HUES64 (cell line): Measurements from ENCODE around the gene SFXN2.

Experiments
- H3K27ac ChIP-seq: 2 replicates; pipeline ENCODE4 v1.7.0; 2013; ENCODE audit warnings: low read depth, low read length, inconsistent platforms
- H3K27me3 ChIP-seq: 2 replicates; pipeline ENCODE4 v1.6.1; 2013; ENCODE audit warnings: mild to moderate bottlenecking, low read length; ENCODE audit not compliant: insufficient read depth
- H3K36me3 ChIP-seq: 2 replicates; pipeline ENCODE4 v1.6.1; 2013; ENCODE audit warnings: mild to moderate bottlenecking, low read length; ENCODE audit not compliant: insufficient read depth
- H3K4me1 ChIP-seq: 2 replicates; pipeline ENCODE4 v1.6.1; 2013; ENCODE audit warnings: mild to moderate bottlenecking, low read length, moderate library complexity; ENCODE audit not compliant: insufficient read depth
- H3K4me3 ChIP-seq: 2 replicates; pipeline ENCODE4 v1.5.1; 2013; ENCODE audit warnings: mild to moderate bottlenecking, low read length, moderate library complexity
- H3K9ac ChIP-seq: 2 replicates; pipeline ENCODE4 v1.6.1; 2013; ENCODE audit warnings: mild to moderate bottlenecking, low read depth, low read length
- H3K9me3 ChIP-seq: 2 replicates; pipeline ENCODE4 v1.6.1; 2013; ENCODE audit warnings: low read depth, low read length; ENCODE audit not compliant: insufficient read depth
- WGBS: fragments of 150-250, 120-280 bp; methylation state at CpG from one replicate; pipeline ENCODE4 v1.1.7; 2013; ENCODE audit warnings: missing lambda C conversion rate; 5-methylcytosine and 5-hydroxymethylcytosine counted together

SFXN2 gene

GRCh38 chr10:102781921-102782557 lies 67.6 kb downstream of the SFXN2 start:
- Histone ChIP-seq H3K27ac (no peak overlapping the region), H3K36me3 (no peaks in the 10 kb centered on the region), H3K9ac (no peak overlapping the region), H3K4me3 (no peak overlapping the region), H3K4me1 (peaks cover 46% of the 10 kb centered on the region), H3K9me3 (no peaks in the 10 kb centered on the region), H3K27me3 (no peaks in the 10 kb centered on the region)
- over 99% methylated on average over 5 of the region's 6 CpGs for WGBS

GRCh38 chr10:102782673-102783551 lies 68.5 kb downstream of the SFXN2 start:
- no peaks in the 10 kb centered on the region for H3K27me3 ChIP-seq
- H3K4me3 ChIP-seq: no peak overlapping the region
- H3K36me3 ChIP-seq: no peaks in the 10 kb centered on the region
- peaks cover 38% of the 10 kb centered on the region for H3K4me1 ChIP-seq
- H3K9ac ChIP-seq: no peak overlapping the region
- no peak overlapping the region for H3K27ac ChIP-seq
- H3K9me3 ChIP-seq: no peaks in the 10 kb centered on the region
- 87% methylated on average over 18 of the region's 18 CpGs for WGBS

- Histone ChIP-seq H3K36me3 (no peaks in the 10 kb centered on the region), H3K27me3 (no peaks in the 10 kb centered on the region), H3K27ac (no peak overlapping the region), H3K9ac (no peak overlapping the region), H3K4me3 (no peak overlapping the region), H3K9me3 (no peaks in the 10 kb centered on the region), H3K4me1 (peaks cover 32% of the 10 kb centered on the region)
- WGBS: 100% methylated on average over 1 of the region's 1 CpG
Observed at GRCh38 chr10:102783568-102783967, 69.1 kb downstream of the SFXN2 start.

GRCh38 chr10:102785818-102786217 lies 71.4 kb downstream of the SFXN2 start:
- WGBS: 100% methylated on average over 2 of the region's 2 CpGs
- H3K9ac ChIP-seq: no peak overlapping the region
- H3K9me3 ChIP-seq: 0 out of 2 replicates have a peak, but pooled peaks cover 2% of the 10 kb centered on the region
- H3K27me3 ChIP-seq: no peaks in the 10 kb centered on the region
- no peak overlapping the region for H3K27ac ChIP-seq
- H3K4me1 ChIP-seq: peaks cover 19% of the 10 kb centered on the region
- no peaks in the 10 kb centered on the region for H3K36me3 ChIP-seq
- no peak overlapping the region for H3K4me3 ChIP-seq

DNA sequence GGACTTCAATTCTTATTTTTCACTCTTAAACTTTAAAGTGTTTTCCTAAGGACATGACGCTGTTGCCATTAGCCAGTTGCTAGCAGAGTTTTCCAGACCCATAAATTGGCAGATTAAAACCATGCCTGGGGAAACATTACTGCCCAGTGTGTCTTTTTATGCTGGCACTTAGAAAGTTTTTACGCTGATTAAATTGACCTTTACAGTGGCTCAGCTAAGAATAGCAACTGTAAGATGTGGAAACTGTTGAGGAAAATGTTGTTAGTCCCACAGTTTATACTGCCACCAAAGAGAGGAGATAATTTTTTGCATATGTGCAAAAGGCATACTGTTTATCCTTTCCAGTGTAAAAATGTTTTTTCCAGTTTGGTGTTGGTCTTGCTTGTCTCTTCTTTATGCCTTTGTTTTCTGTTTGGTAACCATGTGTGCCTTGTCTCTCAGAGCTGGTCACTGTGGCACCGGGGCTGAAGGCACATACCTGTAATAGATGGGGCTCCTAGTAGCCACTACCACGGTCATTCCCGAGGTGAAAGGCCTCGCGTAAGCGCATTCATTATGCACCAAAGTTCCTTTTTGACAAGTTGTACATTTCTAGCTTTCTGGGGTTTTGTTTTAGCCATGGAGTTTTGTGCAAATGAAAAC lies 77.4 kb downstream of the SFXN2 start:
- H3K4me1 ChIP-seq: peaks cover 3% of the 10 kb centered on the region; the same call in 1 of the 2 replicates
- H3K27ac ChIP-seq: no peak overlapping the region
- no peak overlapping the region for H3K9ac ChIP-seq
- 0 out of 2 replicates have a peak, but pooled peaks cover 2% of the 10 kb centered on the region for H3K9me3 ChIP-seq
- 95% methylated on average over 8 of the region's 8 CpGs for WGBS
- no peak overlapping the region for H3K4me3 ChIP-seq
- H3K27me3 ChIP-seq: no peaks in the 10 kb centered on the region
- no peaks in the 10 kb centered on the region for H3K36me3 ChIP-seq
